Measurements from ENCODE around the gene FCER2. TPM values are rescaled to one million over a fixed set of nuclear protein-coding genes. Genes with fewer than 3 reads are reported as not detected.

FCER2 gene
- total RNA-seq, 6 experiments from 2014 or later = not detected

DNA sequence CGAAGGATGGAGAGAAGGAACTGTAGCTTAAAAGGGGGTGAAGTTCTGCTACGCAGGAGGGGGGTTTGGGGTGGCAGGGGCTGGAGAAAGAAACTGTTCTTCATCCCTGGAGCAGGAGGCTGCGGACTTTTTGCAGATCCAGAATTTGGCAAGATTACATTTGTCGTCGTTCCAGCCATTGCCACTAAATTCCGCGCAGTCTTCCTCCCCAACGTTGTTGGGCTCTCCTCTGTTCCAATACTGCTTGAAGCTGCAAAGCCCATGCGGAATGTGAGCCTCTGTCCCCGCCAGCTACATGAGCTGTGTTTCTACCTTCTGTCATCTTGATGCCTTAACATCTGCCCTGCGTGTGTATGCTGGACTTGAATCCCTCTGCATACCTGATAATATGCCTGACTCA lies 41.1 kb upstream of the FCER2 start:
- Mint-ChIP-seq H3K4me3 (no peak overlapping the region), H3K36me3 (ENCODE audit: low read depth) (no peaks in the 10 kb centered on the region), H3K27me3 (ENCODE audit: insufficient read depth) (peaks cover 15% of the 10 kb centered on the region), H3K27ac (no peak overlapping the region), H3K4me1 (ENCODE audit: low read depth) (no peaks in the 10 kb centered on the region), H3K9me3 (no peaks in the 10 kb centered on the region)
- TF ChIP-seq, protein P1, sequence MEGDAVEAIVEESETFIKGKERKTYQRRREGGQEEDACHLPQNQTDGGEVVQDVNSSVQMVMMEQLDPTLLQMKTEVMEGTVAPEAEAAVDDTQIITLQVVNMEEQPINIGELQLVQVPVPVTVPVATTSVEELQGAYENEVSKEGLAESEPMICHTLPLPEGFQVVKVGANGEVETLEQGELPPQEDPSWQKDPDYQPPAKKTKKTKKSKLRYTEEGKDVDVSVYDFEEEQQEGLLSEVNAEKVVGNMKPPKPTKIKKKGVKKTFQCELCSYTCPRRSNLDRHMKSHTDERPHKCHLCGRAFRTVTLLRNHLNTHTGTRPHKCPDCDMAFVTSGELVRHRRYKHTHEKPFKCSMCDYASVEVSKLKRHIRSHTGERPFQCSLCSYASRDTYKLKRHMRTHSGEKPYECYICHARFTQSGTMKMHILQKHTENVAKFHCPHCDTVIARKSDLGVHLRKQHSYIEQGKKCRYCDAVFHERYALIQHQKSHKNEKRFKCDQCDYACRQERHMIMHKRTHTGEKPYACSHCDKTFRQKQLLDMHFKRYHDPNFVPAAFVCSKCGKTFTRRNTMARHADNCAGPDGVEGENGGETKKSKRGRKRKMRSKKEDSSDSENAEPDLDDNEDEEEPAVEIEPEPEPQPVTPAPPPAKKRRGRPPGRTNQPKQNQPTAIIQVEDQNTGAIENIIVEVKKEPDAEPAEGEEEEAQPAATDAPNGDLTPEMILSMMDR (IDR thresholded peaks at IDR 0.05) = no peak
- no peak for DNase-seq

- no peaks in the 10 kb centered on the region for H3K9me3 Mint-ChIP-seq
- TF ChIP-seq, protein P1 (IDR thresholded peaks at IDR 0.05) = no peak
- no peak for DNase-seq
- H3K4me1 Mint-ChIP-seq (ENCODE audit: low read depth) = no peaks in the 10 kb centered on the region
- H3K27me3 Mint-ChIP-seq (ENCODE audit: insufficient read depth) = peaks cover 18% of the 10 kb centered on the region
- H3K36me3 Mint-ChIP-seq (ENCODE audit: low read depth) = no peaks in the 10 kb centered on the region
- no peak overlapping the region for H3K27ac Mint-ChIP-seq
- H3K4me3 Mint-ChIP-seq = no peak overlapping the region
These were observed 40.6 kb upstream of the FCER2 start for GRCh38 chr19:7742575-7742974.

DNA sequence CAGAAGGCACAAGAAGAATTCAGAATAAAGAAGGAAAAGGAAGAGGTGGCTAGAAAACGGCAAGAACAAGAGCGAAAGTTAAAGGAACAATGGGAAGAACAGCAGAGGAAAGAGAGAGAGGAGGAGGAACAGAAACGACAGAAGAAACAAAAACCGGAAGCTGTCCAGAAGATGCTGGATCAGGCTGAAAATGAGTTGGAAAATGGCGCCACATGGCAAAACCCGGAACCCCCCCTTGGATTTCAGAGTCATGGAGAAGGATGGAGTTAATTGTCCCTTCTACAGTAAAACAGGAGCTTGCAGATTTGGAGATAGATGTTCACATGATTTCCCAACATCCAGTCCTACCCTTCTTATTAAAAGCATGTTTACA lies 38.7 kb upstream of the FCER2 start:
- Mint-ChIP-seq H3K9me3 (no peaks in the 10 kb centered on the region), H3K27me3 (ENCODE audit: insufficient read depth) (peaks cover 22% of the 10 kb centered on the region), H3K27ac (no peak overlapping the region), H3K36me3 (ENCODE audit: low read depth) (no peaks in the 10 kb centered on the region), H3K4me3 (peak overlapping the region; percentile 26; the same call in 1 of the 2 replicates), H3K4me1 (ENCODE audit: low read depth) (no peaks in the 10 kb centered on the region)
- no peak for DNase-seq
- TF ChIP-seq, protein P1 (IDR thresholded peaks at IDR 0.05) = no peak

DNA sequence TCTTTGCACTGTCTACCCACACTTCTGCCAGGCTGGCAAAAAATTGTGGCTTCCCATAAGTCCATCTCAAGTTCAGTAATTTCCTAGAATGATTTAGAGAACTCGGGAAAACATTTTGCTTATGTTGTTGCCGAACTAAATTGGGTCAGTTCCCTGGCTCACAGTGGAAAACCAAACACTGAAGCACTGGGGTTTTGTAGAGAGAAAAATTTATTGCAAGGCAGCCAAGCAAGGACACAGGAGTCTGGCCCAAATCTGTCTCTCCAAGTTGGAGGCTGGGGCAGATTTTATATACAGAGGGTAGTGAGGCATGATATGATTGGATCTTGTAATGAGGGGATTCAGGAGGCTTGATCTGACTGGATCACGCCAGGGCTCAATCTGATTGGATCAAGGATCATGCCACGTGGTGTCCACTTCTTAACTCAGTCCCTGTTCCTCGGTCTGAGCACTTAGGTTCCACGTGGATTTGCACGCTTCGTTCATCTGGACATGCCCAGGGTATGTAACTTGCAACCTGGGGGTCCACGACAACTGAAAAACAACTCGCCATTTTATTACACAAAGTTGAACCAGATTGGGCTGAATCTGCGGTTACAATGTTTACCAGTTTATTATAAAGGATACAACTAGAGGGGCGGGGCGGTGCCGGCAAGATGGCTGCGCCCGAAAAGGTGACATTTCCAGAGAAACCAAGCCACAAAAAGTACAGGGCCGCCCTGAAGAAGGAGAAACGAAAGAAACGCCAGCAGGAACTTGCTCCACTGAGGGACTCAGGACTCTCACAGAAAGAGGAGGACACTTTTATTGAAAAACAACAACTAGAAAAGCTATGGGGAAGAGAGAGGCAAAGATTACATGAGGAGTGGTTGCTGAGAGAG lies 38.1 kb upstream of the FCER2 start:
- Mint-ChIP-seq H3K4me1 (ENCODE audit: low read depth) (no peaks in the 10 kb centered on the region), H3K27ac (no peak overlapping the region), H3K27me3 (ENCODE audit: insufficient read depth) (peaks cover 22% of the 10 kb centered on the region), H3K36me3 (ENCODE audit: low read depth) (no peaks in the 10 kb centered on the region), H3K9me3 (no peaks in the 10 kb centered on the region), H3K4me3 (peak overlapping the region; percentile 26; the same call in 1 of the 2 replicates)
- DNase-seq = no peak
- TF ChIP-seq, protein P1 (IDR thresholded peaks at IDR 0.05) = no peak

DNA sequence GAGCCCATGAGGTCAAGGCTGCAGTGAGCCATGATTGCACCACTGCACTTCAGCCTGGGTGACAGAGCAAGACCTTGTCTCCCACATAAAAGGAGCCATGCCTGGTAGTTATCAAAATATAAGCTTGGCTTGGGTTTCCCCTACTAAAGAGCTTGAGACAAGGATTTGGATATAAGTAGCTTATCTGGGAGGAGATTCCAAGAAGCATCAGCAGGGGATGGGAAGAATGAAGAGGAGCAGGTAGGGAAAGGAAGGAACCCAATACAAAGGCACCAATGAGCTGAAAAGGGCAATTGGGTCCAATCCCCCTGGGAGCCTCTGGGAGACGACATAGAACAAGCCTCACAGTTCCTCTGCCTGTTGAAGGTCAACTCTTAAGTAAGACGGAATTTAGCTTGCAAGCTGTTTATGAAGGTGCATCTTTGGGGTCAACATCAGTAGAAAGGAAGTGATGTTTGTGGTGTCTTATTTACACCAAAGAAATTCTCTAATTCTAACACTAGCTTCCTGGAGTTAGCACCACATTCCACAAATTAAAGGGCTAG lies 37.4 kb upstream of the FCER2 start:
- TF ChIP-seq, protein P1 (IDR thresholded peaks at IDR 0.05) = no peak
- no peaks in the 10 kb centered on the region for H3K36me3 Mint-ChIP-seq (ENCODE audit: low read depth)
- H3K27me3 Mint-ChIP-seq (ENCODE audit: insufficient read depth) = peaks cover 22% of the 10 kb centered on the region
- no peaks in the 10 kb centered on the region for H3K9me3 Mint-ChIP-seq
- no peak overlapping the region for H3K27ac Mint-ChIP-seq
- H3K4me3 Mint-ChIP-seq = no peak overlapping the region
- no peaks in the 10 kb centered on the region for H3K4me1 Mint-ChIP-seq (ENCODE audit: low read depth)
- no peak for DNase-seq
